ENCODE results near the gene METTL21C.

METTL21C gene

DNA sequence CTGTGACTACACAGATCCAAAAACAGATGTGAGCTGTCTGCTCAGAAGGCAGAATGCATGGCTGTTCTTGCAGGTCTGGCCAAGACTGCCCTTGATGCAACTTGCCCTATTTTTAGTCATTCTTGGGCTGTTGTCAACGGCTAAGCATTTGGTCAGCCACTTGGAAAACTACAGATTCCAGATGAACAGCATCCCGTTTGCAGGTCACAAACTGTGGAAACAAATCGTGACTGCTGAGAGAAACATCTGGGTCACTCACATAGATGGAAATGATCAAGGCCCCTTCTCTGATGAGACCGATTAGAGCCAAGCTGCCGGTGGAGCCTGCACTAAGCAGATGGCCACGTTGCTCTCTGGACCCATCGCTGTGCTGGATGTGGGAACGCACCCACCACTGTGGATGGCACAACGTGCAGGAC lies 15.4 kb upstream of the METTL21C start:
- H3K27me3 ChIP-seq (ENCODE audit: low read length): no peaks in the 10 kb centered on the region
- no peaks in the 10 kb centered on the region for H3K36me3 ChIP-seq (ENCODE audit: low read length)

DNA sequence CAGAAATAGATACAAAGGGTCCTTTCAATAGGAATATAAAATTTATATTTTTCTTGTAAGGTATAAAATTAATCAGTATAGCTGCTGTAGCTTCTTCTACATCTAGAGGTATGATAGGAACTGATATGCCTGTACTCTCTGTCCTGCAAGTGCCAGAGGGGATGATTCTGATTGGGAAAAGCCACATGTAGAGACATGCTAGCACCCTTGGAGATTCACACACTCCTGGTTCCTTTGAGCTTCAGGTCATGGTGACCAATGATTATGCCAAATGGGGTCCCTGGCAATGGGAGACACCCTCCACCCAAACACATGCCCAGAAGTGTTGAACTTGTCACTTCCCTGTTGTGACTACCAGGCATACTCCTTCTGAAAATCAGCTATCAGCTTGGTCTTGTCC lies 14.7 kb upstream of the METTL21C start:
- Histone ChIP-seq H3K27me3 (ENCODE audit: low read length) (no peaks in the 10 kb centered on the region), H4K20me1 (ENCODE audit: low read depth, low read length) (no peaks in the 10 kb centered on the region), H3F3A (ENCODE audit: insufficient read depth) (no peaks in the 10 kb centered on the region), H3K9me2 (replicated peaks; ENCODE audit: insufficient read depth, low read length) (no peaks in the 10 kb centered on the region), H3K36me3 (ENCODE audit: low read length) (no peaks in the 10 kb centered on the region), H3K79me2 (ENCODE audit: insufficient read depth, low read length) (no peaks in the 10 kb centered on the region), H3K9ac (ENCODE audit: low read length) (no peak overlapping the region), H3K27ac (ENCODE audit: low read depth, low read length) (no peak overlapping the region), H3K4me2 (ENCODE audit: low read depth, low read length, poor library complexity, severe bottlenecking) (no peak overlapping the region), H3K4me3 (ENCODE audit: insufficient read depth, low read length, poor library complexity, severe bottlenecking) (no peak overlapping the region), H3K9me3 (ENCODE audit: insufficient read depth, low read length) (no peaks in the 10 kb centered on the region), H2AFZ (ENCODE audit: low read depth, low read length, severe bottlenecking) (no peak overlapping the region)
- TF ChIP-seq CTCF (IDR thresholded peaks at IDR 0.05; ENCODE audit: insufficient read depth, low read length, poor library complexity, severe bottlenecking) (no peak), EZH2phosphoT487 (conservative IDR thresholded peaks at IDR 0.05; ENCODE audit: low read length) (no peak)

More for the DNA sequence above, 15.4 kb upstream of the METTL21C start:
- Histone ChIP-seq H3K9me2 (replicated peaks; ENCODE audit: insufficient read depth, low read length) (no peaks in the 10 kb centered on the region), H3K4me3 (ENCODE audit: insufficient read depth, low read length, poor library complexity, severe bottlenecking) (no peak overlapping the region), H3K9me3 (ENCODE audit: insufficient read depth, low read length) (no peaks in the 10 kb centered on the region), H3F3A (ENCODE audit: insufficient read depth) (no peaks in the 10 kb centered on the region), H3K4me2 (ENCODE audit: low read depth, low read length, poor library complexity, severe bottlenecking) (no peak overlapping the region), H3K79me2 (ENCODE audit: insufficient read depth, low read length) (no peaks in the 10 kb centered on the region), H4K20me1 (ENCODE audit: low read depth, low read length) (no peaks in the 10 kb centered on the region), H3K9ac (ENCODE audit: low read length) (no peak overlapping the region), H3K27ac (ENCODE audit: low read depth, low read length) (no peak overlapping the region), H2AFZ (ENCODE audit: low read depth, low read length, severe bottlenecking) (no peak overlapping the region)
- TF ChIP-seq CTCF (IDR thresholded peaks at IDR 0.05; ENCODE audit: insufficient read depth, low read length, poor library complexity, severe bottlenecking) (no peak), EZH2phosphoT487 (conservative IDR thresholded peaks at IDR 0.05; ENCODE audit: low read length) (no peak)

GRCh38 chr13:102708991-102709390 lies 14.1 kb upstream of the METTL21C start:
- Histone ChIP-seq H3K36me3 (ENCODE audit: low read length) (no peaks in the 10 kb centered on the region), H4K20me1 (ENCODE audit: low read depth, low read length) (no peaks in the 10 kb centered on the region), H3K9ac (ENCODE audit: low read length) (no peak overlapping the region), H3K9me2 (replicated peaks; ENCODE audit: insufficient read depth, low read length) (no peaks in the 10 kb centered on the region), H3K27ac (ENCODE audit: low read depth, low read length) (no peak overlapping the region), H3K79me2 (ENCODE audit: insufficient read depth, low read length) (no peaks in the 10 kb centered on the region), H3K27me3 (ENCODE audit: low read length) (no peaks in the 10 kb centered on the region), H3F3A (ENCODE audit: insufficient read depth) (no peaks in the 10 kb centered on the region), H2AFZ (ENCODE audit: low read depth, low read length, severe bottlenecking) (no peak overlapping the region), H3K4me2 (ENCODE audit: low read depth, low read length, poor library complexity, severe bottlenecking) (no peak overlapping the region), H3K9me3 (ENCODE audit: insufficient read depth, low read length) (no peaks in the 10 kb centered on the region), H3K4me3 (ENCODE audit: insufficient read depth, low read length, poor library complexity, severe bottlenecking) (no peak overlapping the region)
- no peak for TF ChIP-seq CTCF (IDR thresholded peaks at IDR 0.05; ENCODE audit: insufficient read depth, low read length, poor library complexity, severe bottlenecking)
- TF ChIP-seq EZH2phosphoT487 (conservative IDR thresholded peaks at IDR 0.05; ENCODE audit: low read length): no peak

Data from SU-DHL-6 (cell line).